MM.1S (cell line): ENCODE results near the gene ZBED2.

Experiments used
- DNase-seq: peaks from one replicate; pipeline ENCODE4 v3.0.0-alpha.2; 2015
- H2AFZ ChIP-seq: fragments of 300-600 bp; sonication (generic); 2 replicates; pipeline ENCODE4 v1.6.0; 2016; ENCODE audit warnings: antibody characterized with exemption, low read length
- H3F3A ChIP-seq: fragments of 300-600 bp; sonication (generic); 2 replicates; pipeline ENCODE4 v1.6.1; 2016; ENCODE audit warnings: mild to moderate bottlenecking, antibody characterized with exemption, low read length, moderate library complexity, mixed read lengths; ENCODE audit not compliant: insufficient read depth
- H3K27ac ChIP-seq: fragments of 300-600 bp; sonication (generic); 2 replicates; pipeline ENCODE4 v1.5.1; 2016; ENCODE audit warnings: mild to moderate bottlenecking, low read length
- H3K27me3 ChIP-seq: fragments of 300-600 bp; sonication (generic); replicated peaks from 2 replicates; pipeline ENCODE4 v1.6.0; 2016; ENCODE audit warnings: low read length; ENCODE audit not compliant: insufficient read depth
- H3K36me3 ChIP-seq: fragments of 300-600 bp; sonication (generic); replicated peaks from 2 replicates; pipeline ENCODE4 v1.6.1; 2016; ENCODE audit warnings: mild to moderate bottlenecking, low read length, mixed read lengths; ENCODE audit not compliant: insufficient read depth
- H3K4me1 ChIP-seq: fragments of 300-600 bp; sonication (generic); 2 replicates; pipeline ENCODE4 v1.6.1; 2016; ENCODE audit warnings: low read length, mixed read lengths
- H3K4me2 ChIP-seq: fragments of 300-600 bp; sonication (generic); 2 replicates; pipeline ENCODE4 v1.6.0; 2016; ENCODE audit warnings: low read depth, low read length
- H3K4me3 ChIP-seq: fragments of 300-600 bp; sonication (generic); 2 replicates; pipeline ENCODE4 v1.5.1; 2016; ENCODE audit warnings: low read length, mixed read lengths
- H3K79me2 ChIP-seq: fragments of 300-600 bp; sonication (generic); 2 replicates; pipeline ENCODE4 v1.6.1; 2016; ENCODE audit warnings: mixed run types, low read length, mixed read lengths
- H3K9ac ChIP-seq: fragments of 300-600 bp; sonication (generic); 2 replicates; pipeline ENCODE4 v1.6.1; 2016; ENCODE audit warnings: low read length, mixed read lengths
- H3K9me2 ChIP-seq: fragments of 300-600 bp; sonication (generic); replicated peaks from 2 replicates; pipeline ENCODE4 v1.6.1; 2016; ENCODE audit warnings: mild to moderate bottlenecking, low read length, mixed read lengths; ENCODE audit not compliant: insufficient read depth
- H3K9me3 ChIP-seq: fragments of 300-600 bp; sonication (generic); replicated peaks from 2 replicates; pipeline ENCODE4 v1.6.1; 2016; ENCODE audit warnings: mild to moderate bottlenecking, low read length, mixed read lengths; ENCODE audit not compliant: insufficient read depth
- H4K20me1 ChIP-seq: fragments of 300-600 bp; sonication (generic); 2 replicates; pipeline ENCODE4 v1.6.1; 2016; ENCODE audit warnings: mild to moderate bottlenecking, low read length, moderate library complexity, mixed read lengths; ENCODE audit not compliant: insufficient read depth
- CTCF ChIP-seq: fragments of 300-600 bp; sonication (generic); IDR thresholded peaks from 2 replicates; pipeline ENCODE4 v1.5.1; 2016; ENCODE audit warnings: antibody characterized with exemption, low read length, mixed read lengths
- EZH2 ChIP-seq: fragments of 300-600 bp; sonication (generic); optimal IDR thresholded peaks from 2 replicates; pipeline ENCODE3; 2017; ENCODE audit warnings: low read depth, mild to moderate bottlenecking, antibody characterized with exemption, low read length, mixed read lengths
- EZH2phosphoT487 ChIP-seq: fragments of 300-600 bp; sonication (generic); IDR thresholded peaks from 2 replicates; pipeline ENCODE4 v1.6.1; 2018; ENCODE audit warnings: antibody characterized with exemption, low read length

ZBED2 gene

GRCh38 chr3:111595232-111595631 lies at the start of gene ZBED2:
Gene ZBED2, minus strand, starts transcription at chr3:111595346. Its CDS starts 1,145 bp downstream, at chr3:111594201.
- Histone ChIP-seq H2AFZ (no peak within 1 kb of the TSS), H4K20me1 (no peaks in the 10 kb centered on the region), H3K9me2 (no peaks in the 10 kb centered on the region), H3K36me3 (no peaks in the 10 kb centered on the region), H3K27ac (no peak within 1 kb of the TSS), H3K4me3 (no peak within 1 kb of the TSS), H3K27me3 (no peaks in the 10 kb centered on the region), H3K4me1 (no peaks in the 10 kb centered on the region), H3K79me2 (no peaks in the 10 kb centered on the region), H3K4me2 (no peak within 1 kb of the TSS), H3K9ac (no peak within 1 kb of the TSS), H3F3A (no peaks in the 10 kb centered on the region), H3K9me3 (no peaks in the 10 kb centered on the region)
- DNase-seq, result no peak
- TF ChIP-seq CTCF (no peak), EZH2phosphoT487 (no peak), EZH2 (no peak)

- Histone ChIP-seq H3K4me2 (no peak overlapping the region), H3K9me3 (no peaks in the 10 kb centered on the region), H3F3A (no peaks in the 10 kb centered on the region), H4K20me1 (no peaks in the 10 kb centered on the region), H3K36me3 (no peaks in the 10 kb centered on the region), H3K9ac (no peak overlapping the region), H3K4me3 (no peak overlapping the region), H3K4me1 (no peaks in the 10 kb centered on the region), H3K79me2 (no peaks in the 10 kb centered on the region), H3K27me3 (no peaks in the 10 kb centered on the region), H3K9me2 (no peaks in the 10 kb centered on the region), H3K27ac (no peak overlapping the region), H2AFZ (no peak overlapping the region)
- TF ChIP-seq CTCF (no peak), EZH2 (no peak), EZH2phosphoT487 (no peak)
- DNase-seq, result no peak
Measured at GRCh38 chr3:111639316-111639715, 44.2 kb upstream of the ZBED2 start.

- no peak overlapping the region for H3K9ac ChIP-seq
- no peaks in the 10 kb centered on the region for H3K27me3 ChIP-seq
- no peak overlapping the region for H3K4me2 ChIP-seq
- H3K27ac ChIP-seq, result no peak overlapping the region
- H3K36me3 ChIP-seq, result no peaks in the 10 kb centered on the region
- no peaks in the 10 kb centered on the region for H3K79me2 ChIP-seq
- TF ChIP-seq EZH2phosphoT487 (no peak), CTCF (no peak), EZH2 (no peak)
- no peaks in the 10 kb centered on the region for H3K9me3 ChIP-seq
- H2AFZ ChIP-seq, result no peak overlapping the region
- H3K9me2 ChIP-seq, result no peaks in the 10 kb centered on the region
- no peak overlapping the region for H3K4me3 ChIP-seq
- H3K4me1 ChIP-seq, result no peaks in the 10 kb centered on the region
- no peaks in the 10 kb centered on the region for H3F3A ChIP-seq
- DNase-seq, result no peak
- H4K20me1 ChIP-seq, result no peaks in the 10 kb centered on the region
Measured at GRCh38 chr3:111636366-111636885, 41.3 kb upstream of the ZBED2 start.
